Left cardiac atrium (tissue), 4 donors: ENCODE data around the gene MRFAP1. TPM values are rescaled to one million over a fixed set of nuclear protein-coding genes. Genes with fewer than 3 reads are reported as not detected.

ENCODE experiments used
- ATAC-seq, 2 donors: fragments of 200-7000 bp; cut with Tn5 transposase; one replicate each; pipeline ENCODE4 v1.9.1; 2020; ENCODE audit warnings: mild to moderate bottlenecking in 2 of 2, moderate library complexity in 2 of 2
- DNase-seq: peaks from one replicate; pipeline ENCODE4 v3.0.0-alpha.2; 2020
- intact Hi-C, 2 donors: fragments of 100-400 bp; cut with DNase I; formaldehyde crosslinking; loops; one replicate each; pipeline versions ENCODE4 v1.14.1 to v1.15.1; 2022 to 2023
- total RNA-seq, 2 donors: library from RNA; stranded (reverse); fragmentation: NEBNext Ultra II Directional; extraction: Animal tissue kit (Norgen Biotek cat#: 25700); gene quantifications; one replicate each; pipeline ENCODE4 v1.2.1, GENCODE V29; 2021
- donor health status: DM: no; HTN: yes; CAD: no.
- donor health status: DM: no; HTN: yes; CAD: no; lungs with severe emphysema.
- donor health status: DM: yes; HTN: yes; CAD: no.
- donor health status: Dilated cardiomyopathy.

Gene MRFAP1
- total RNA-seq, 2 donors from 2014 or later, result 234 to 277 TPM

GRCh38 chr4:6608758-6609414 lies 31.6 kb upstream of the MRFAP1 start:
- no peak for DNase-seq
- ATAC-seq, result peak; percentile 38 to 53

GRCh38 chr4:6609415-6610079 lies 30.9 kb upstream of the MRFAP1 start:
- ATAC-seq (no peak), DNase-seq (no peak)
- intact Hi-C loops, result no loop called here

More at GRCh38 chr4:6608758-6609414, 31.6 kb upstream of the MRFAP1 start:
- intact Hi-C loops, result no loop called here

- ATAC-seq (no peak), DNase-seq (no peak)
- intact Hi-C loops, result no loop called here
Measured at GRCh38 chr4:6610856-6611430, 29.5 kb upstream of the MRFAP1 start.

GRCh38 chr4:6612961-6613675 lies 27.4 kb upstream of the MRFAP1 start:
- DNase-seq, result no peak
- no peak for ATAC-seq
- intact Hi-C loops, result no loop called here

GRCh38 chr4:6613676-6614651 lies 26.5 kb upstream of the MRFAP1 start:
- ATAC-seq, result no peak
- intact Hi-C loops, result no loop called here
- DNase-seq, result no peak

GRCh38 chr4:6614701-6615230 lies 25.7 kb upstream of the MRFAP1 start:
- DNase-seq (no peak), ATAC-seq (no peak)
- intact Hi-C loops, result no loop called here

- DNase-seq, result no peak
- intact Hi-C loops, result no loop called here
- no peak for ATAC-seq
Measured at GRCh38 chr4:6616087-6616995, 24.1 kb upstream of the MRFAP1 start.

- DNase-seq, result no peak
- ATAC-seq, result no peak
- intact Hi-C loops, result no loop called here
Measured at GRCh38 chr4:6617246-6617645, 23.2 kb upstream of the MRFAP1 start.

- ATAC-seq (no peak), DNase-seq (no peak)
- intact Hi-C loops, result no loop called here
Measured at GRCh38 chr4:6618386-6619115, 21.9 kb upstream of the MRFAP1 start.

GRCh38 chr4:6619116-6619465 lies 21.4 kb upstream of the MRFAP1 start:
- ATAC-seq, result no peak
- no peak for DNase-seq
- intact Hi-C loops, result no loop called here

- peak in 1 of 2 donors; percentile 9 for ATAC-seq
- no peak for DNase-seq
- intact Hi-C loops, result no loop called here
Measured at GRCh38 chr4:6619466-6620255, 20.8 kb upstream of the MRFAP1 start.

GRCh38 chr4:6620296-6620695 lies 20.2 kb upstream of the MRFAP1 start:
- ATAC-seq, result peak in 1 of 2 donors; percentile 9
- intact Hi-C loops, result no loop called here
- no peak for DNase-seq

- ATAC-seq (peak in 1 of 2 donors; percentile 11), DNase-seq (no peak)
- intact Hi-C loops, result no loop called here
Measured at GRCh38 chr4:6620891-6621555, 19.5 kb upstream of the MRFAP1 start.

- intact Hi-C loops, result no loop called here
- ATAC-seq (no peak), DNase-seq (no peak)
Measured at GRCh38 chr4:6621556-6621927, 18.9 kb upstream of the MRFAP1 start.

GRCh38 chr4:6622744-6623143 lies 17.7 kb upstream of the MRFAP1 start:
- no peak for ATAC-seq
- DNase-seq, result no peak
- intact Hi-C loops, result no loop called here

GRCh38 chr4:6625256-6625655 lies 15.2 kb upstream of the MRFAP1 start:
- intact Hi-C loops, result no loop called here
- DNase-seq (no peak), ATAC-seq (no peak)
